ENCODE measurements around the gene AJAP1. TPM values are rescaled to one million over a fixed set of nuclear protein-coding genes. Genes with fewer than 3 reads are reported as not detected.

Gene AJAP1
- total RNA-seq, 1 donor from 2014 or later: 0.46 TPM

GRCh38 chr1:4682607-4683220, 28.3 kb downstream of the AJAP1 start:
- Mint-ChIP-seq H3K27me3 (peaks cover 26% of the 10 kb centered on the region), H3K36me3 (ENCODE audit: insufficient read depth) (no peaks in the 10 kb centered on the region), H3K4me3 (ENCODE audit: low read depth) (no peak overlapping the region), H3K4me1 (ENCODE audit: low read depth) (peaks cover 2% of the 10 kb centered on the region), H3K9me3 (ENCODE audit: low read depth) (peaks cover 3% of the 10 kb centered on the region), H3K27ac (no peak overlapping the region)
- TF ChIP-seq CTCF (IDR thresholded peaks at IDR 0.05; ENCODE audit: unreplicated experiment): no peak
- no peak for DNase-seq (ENCODE audit: low spot score, unreplicated experiment)

- Mint-ChIP-seq H3K36me3 (ENCODE audit: insufficient read depth) (no peaks in the 10 kb centered on the region), H3K4me3 (ENCODE audit: low read depth) (no peak overlapping the region), H3K9me3 (ENCODE audit: low read depth) (no peaks in the 10 kb centered on the region), H3K27ac (no peak overlapping the region), H3K27me3 (peaks cover 26% of the 10 kb centered on the region), H3K4me1 (ENCODE audit: low read depth) (peaks cover 2% of the 10 kb centered on the region)
- no peak for DNase-seq (ENCODE audit: low spot score, unreplicated experiment)
- no peak for TF ChIP-seq CTCF (IDR thresholded peaks at IDR 0.05; ENCODE audit: unreplicated experiment)
Measured at GRCh38 chr1:4684136-4684535, 29.7 kb downstream of the AJAP1 start.

- H3K27ac Mint-ChIP-seq: no peak overlapping the region
- H3K27me3 Mint-ChIP-seq: peaks cover 26% of the 10 kb centered on the region
- no peak overlapping the region for H3K4me3 Mint-ChIP-seq (ENCODE audit: low read depth)
- no peaks in the 10 kb centered on the region for H3K36me3 Mint-ChIP-seq (ENCODE audit: insufficient read depth)
- H3K9me3 Mint-ChIP-seq (ENCODE audit: low read depth): no peaks in the 10 kb centered on the region
- DNase-seq (ENCODE audit: low spot score, unreplicated experiment): no peak
- TF ChIP-seq CTCF (IDR thresholded peaks at IDR 0.05; ENCODE audit: unreplicated experiment): no peak
- H3K4me1 Mint-ChIP-seq (ENCODE audit: low read depth): peaks cover 2% of the 10 kb centered on the region
Measured at GRCh38 chr1:4684864-4685522, 30.6 kb downstream of the AJAP1 start.

GRCh38 chr1:4685523-4685865, 31.1 kb downstream of the AJAP1 start:
- H3K9me3 Mint-ChIP-seq (ENCODE audit: low read depth): no peaks in the 10 kb centered on the region
- H3K27ac Mint-ChIP-seq: no peak overlapping the region
- no peak for TF ChIP-seq CTCF (IDR thresholded peaks at IDR 0.05; ENCODE audit: unreplicated experiment)
- H3K36me3 Mint-ChIP-seq (ENCODE audit: insufficient read depth): no peaks in the 10 kb centered on the region
- no peak overlapping the region for H3K4me3 Mint-ChIP-seq (ENCODE audit: low read depth)
- H3K27me3 Mint-ChIP-seq: peaks cover 26% of the 10 kb centered on the region
- DNase-seq (ENCODE audit: low spot score, unreplicated experiment): no peak
- H3K4me1 Mint-ChIP-seq (ENCODE audit: low read depth): peaks cover 2% of the 10 kb centered on the region

- Mint-ChIP-seq H3K36me3 (ENCODE audit: insufficient read depth) (no peaks in the 10 kb centered on the region), H3K27me3 (peaks cover 26% of the 10 kb centered on the region), H3K4me3 (ENCODE audit: low read depth) (no peak overlapping the region), H3K9me3 (ENCODE audit: low read depth) (no peaks in the 10 kb centered on the region), H3K27ac (no peak overlapping the region), H3K4me1 (ENCODE audit: low read depth) (no peaks in the 10 kb centered on the region)
- DNase-seq (ENCODE audit: low spot score, unreplicated experiment): no peak
- no peak for TF ChIP-seq CTCF (IDR thresholded peaks at IDR 0.05; ENCODE audit: unreplicated experiment)
Measured at GRCh38 chr1:4687943-4688342, 33.5 kb downstream of the AJAP1 start.

Measured in progenitor cell of endocrine pancreas (in vitro differentiated cells).